Thymus (tissue), 11 donors: Measurements from ENCODE around the gene HSF4. TPM values are rescaled to one million over a fixed set of nuclear protein-coding genes. Genes with fewer than 3 reads are reported as not detected.
A peak's percentile ranks its signal among the peaks of the same experiment; 100 is the strongest.

Source experiments
- DNase-seq, 9 donors: peaks; one replicate each; pipeline ENCODE4 v3.0.0-alpha.2; 2013; ENCODE audit warnings: low spot score in 9 of 9, low read depth in 6 of 9, missing footprints in 1 of 9
- H3K27ac ChIP-seq, 2 donors: one replicate each; pipeline ENCODE4 v1.5.1; 2013; ENCODE audit warnings: control low read depth in 1 of 2, low read depth in 1 of 2, low read length in 1 of 2, mild to moderate bottlenecking in 1 of 2, moderate library complexity in 1 of 2
- H3K27me3 ChIP-seq, 2 donors: one replicate each; pipeline ENCODE4 v1.5.1; 2013; ENCODE audit warnings: low read length in 1 of 2; ENCODE audit not compliant: control insufficient read depth in 2 of 2, insufficient read depth in 1 of 2
- H3K36me3 ChIP-seq, 2 donors: one replicate each; pipeline ENCODE4 v1.5.1; 2013; ENCODE audit warnings: low read length in 1 of 2, mild to moderate bottlenecking in 1 of 2, moderate library complexity in 1 of 2; ENCODE audit not compliant: control insufficient read depth in 2 of 2, insufficient read depth in 2 of 2
- H3K4me1 ChIP-seq, 2 donors: one replicate each; pipeline ENCODE4 v1.5.1; 2013; ENCODE audit warnings: low read length in 2 of 2; ENCODE audit not compliant: control insufficient read depth in 2 of 2, insufficient read depth in 2 of 2
- H3K4me3 ChIP-seq, 2 donors: one replicate each; pipeline ENCODE4 v1.5.1; 2013; ENCODE audit warnings: low read length in 2 of 2, control low read depth in 1 of 2, mild to moderate bottlenecking in 1 of 2
- H3K9me3 ChIP-seq, 2 donors: one replicate each; pipeline ENCODE4 v1.5.1; 2013; ENCODE audit warnings: low read length in 1 of 2, mild to moderate bottlenecking in 1 of 2; ENCODE audit not compliant: control insufficient read depth in 2 of 2, insufficient read depth in 1 of 2
- WGBS: extraction: QIAGEN DNeasy Blood & Tissue Kit; methylation state at CpG from one replicate; pipeline ENCODE4 v1.1.7; 2013; 5-methylcytosine and 5-hydroxymethylcytosine counted together
- polyA plus RNA-seq: library from polyadenylated mRNA; stranded (reverse); fragments of 200-250 nt; gene quantifications from one replicate; pipeline ENCODE4 v1.2.3, GENCODE V29; 2013
- total RNA-seq: library from RNA; stranded (reverse); fragments of 120-200 nt; gene quantifications from one replicate; pipeline ENCODE4 v1.2.4, GENCODE V29; 2013
- donor health status: healthy.

The HSF4 gene
- total and polyA plus RNA-seq, 2 donors, result 4.1 to 50.8 TPM

DNA sequence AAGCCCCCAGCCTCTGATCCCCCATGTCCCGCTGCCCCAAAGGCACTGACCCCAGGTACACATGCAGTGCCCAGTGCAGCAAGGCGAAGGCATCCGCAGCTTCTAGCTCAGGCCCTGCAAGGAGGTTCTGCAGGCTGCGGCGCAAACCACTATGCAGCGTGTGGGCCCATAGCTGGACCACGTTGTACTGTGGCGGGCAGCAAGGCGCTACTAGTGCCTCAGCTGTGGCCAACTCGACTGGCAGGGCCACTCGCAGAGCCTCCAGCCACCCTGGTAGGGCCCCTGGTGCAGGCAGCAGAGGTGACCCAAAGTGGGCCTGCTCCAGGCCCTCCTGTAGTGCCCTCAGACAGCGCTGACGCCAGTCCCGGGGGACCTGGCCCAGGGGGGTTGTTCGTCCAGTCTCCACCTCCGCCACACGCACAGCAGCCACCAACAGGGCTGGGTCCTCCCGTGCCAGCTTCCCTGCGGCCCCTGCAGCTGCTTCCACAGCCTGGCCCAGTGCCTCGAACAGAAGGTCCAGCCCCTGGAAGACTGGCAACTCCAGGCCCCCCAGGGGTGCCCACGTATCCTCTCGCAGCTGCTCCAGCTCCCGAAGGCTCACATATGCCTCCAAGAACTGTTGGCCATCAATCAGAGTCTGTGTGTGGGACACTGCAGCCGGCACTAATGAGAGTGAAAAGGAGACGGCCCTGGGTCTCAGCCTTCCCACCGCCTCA lies 22.8 kb downstream of the HSF4 start:
- WGBS, result 94% methylated on average over 26 of the region's 26 CpGs
- Histone ChIP-seq H3K36me3 (no peaks in the 10 kb centered on the region), H3K4me1 (peaks cover 17 to 30% of the 10 kb centered on the region in 2 donors), H3K9me3 (peaks cover 0 to 3% of the 10 kb centered on the region in 2 donors), H3K27me3 (peaks cover 18 to 49% of the 10 kb centered on the region in 2 donors), H3K27ac (no peak overlapping the region), H3K4me3 (no peak overlapping the region)
- DNase-seq, result no peak

DNA sequence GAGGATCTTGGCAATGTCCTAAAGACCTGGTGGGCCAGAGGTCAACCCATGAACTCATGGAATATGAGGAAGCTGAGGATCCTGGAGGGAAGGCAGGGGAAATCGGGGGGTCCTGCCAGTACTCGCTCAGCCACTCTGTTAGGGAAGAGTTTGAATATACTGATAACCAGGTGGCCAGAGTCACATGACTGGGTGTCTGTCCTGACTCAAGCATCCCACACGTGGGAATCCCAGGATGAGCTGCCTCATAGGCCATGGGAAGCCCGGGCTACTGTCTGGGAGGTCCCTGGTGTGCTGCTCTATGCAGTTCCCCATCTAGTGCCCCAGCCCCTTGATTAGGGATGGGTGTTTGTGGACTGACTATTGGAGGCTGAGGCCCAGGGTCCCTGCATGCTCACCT lies 23.8 kb downstream of the HSF4 start:
- Histone ChIP-seq H3K4me1 (peaks cover 24 to 32% of the 10 kb centered on the region in 2 donors), H3K4me3 (no peak overlapping the region)

DNA sequence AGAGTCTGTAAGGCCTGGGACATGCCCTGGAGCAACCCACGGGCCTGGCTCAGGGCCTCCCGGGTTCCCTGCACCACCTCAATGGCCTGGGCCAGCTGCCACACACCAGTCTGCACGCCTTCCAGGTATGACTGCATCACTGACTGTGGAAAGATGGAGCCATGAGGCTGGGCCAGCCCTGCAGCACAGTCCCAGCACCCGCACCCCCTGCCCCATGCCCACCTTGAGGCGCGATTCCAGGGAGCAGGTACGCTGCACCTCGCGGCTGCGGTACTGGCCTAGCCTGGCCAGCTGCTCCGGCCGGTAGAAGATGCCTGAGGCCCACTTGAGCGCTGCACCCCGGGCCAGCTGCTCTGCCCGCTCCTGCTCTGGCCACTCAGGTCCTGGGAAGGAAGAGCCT lies 24.3 kb downstream of the HSF4 start:
- Histone ChIP-seq H3K27me3 (peaks cover 18 to 49% of the 10 kb centered on the region in 2 donors), H3K27ac (no peak overlapping the region), H3K36me3 (peaks cover 0 to 6% of the 10 kb centered on the region in 2 donors), H3K4me1 (peaks cover 27 to 35% of the 10 kb centered on the region in 2 donors), H3K9me3 (peaks cover 0 to 3% of the 10 kb centered on the region in 2 donors), H3K4me3 (no peak overlapping the region)
- no peak for DNase-seq
- 96% methylated on average over 15 of the region's 15 CpGs for WGBS

More for the DNA sequence above, 23.8 kb downstream of the HSF4 start:
- no peak for DNase-seq
- H3K36me3 ChIP-seq, result peaks cover 0 to 1% of the 10 kb centered on the region in 2 donors
- peaks cover 0 to 3% of the 10 kb centered on the region in 2 donors for H3K9me3 ChIP-seq
- peaks cover 18 to 49% of the 10 kb centered on the region in 2 donors for H3K27me3 ChIP-seq
- 91% methylated on average over 4 of the region's 4 CpGs for WGBS
- no peak overlapping the region for H3K27ac ChIP-seq

DNA sequence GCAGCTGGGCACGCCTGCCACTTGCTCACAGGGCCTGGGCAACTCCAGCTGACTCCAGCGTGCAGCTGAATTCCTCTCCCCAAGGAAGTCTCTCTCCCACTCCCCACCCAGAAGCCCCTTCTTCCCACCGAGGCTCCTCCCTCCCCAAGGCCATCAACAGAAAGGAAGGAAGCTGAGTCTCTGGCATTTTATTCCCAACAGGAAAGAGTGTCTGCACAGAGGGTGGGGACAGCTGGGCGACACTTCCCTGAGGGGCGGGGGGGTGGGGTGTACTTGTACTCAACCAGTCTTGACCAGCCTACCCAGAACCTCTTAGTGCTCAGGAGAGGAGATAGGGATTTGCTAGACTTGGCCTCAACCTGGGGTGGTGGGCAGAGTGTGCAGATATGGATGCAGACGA lies 25.5 kb downstream of the HSF4 start, which contains the start of gene EXOC3L1:
Gene EXOC3L1 (minus strand): TSS at position 96 of the 400 bp plus-strand sequence. CDS start 460 bp downstream, outside the sequence.
- Histone ChIP-seq H3K27ac (no peak within 1 kb of the TSS), H3K4me3 (no peak within 1 kb of the TSS), H3K27me3 (peaks cover 12 to 37% of the 10 kb centered on the region in 2 donors), H3K9me3 (no peaks in the 10 kb centered on the region), H3K4me1 (peaks cover 21 to 27% of the 10 kb centered on the region in 2 donors), H3K36me3 (peaks cover 10 to 18% of the 10 kb centered on the region in 2 donors)
- DNase-seq, result no peak
- 72% methylated on average over 6 of the region's 6 CpGs for WGBS

DNA sequence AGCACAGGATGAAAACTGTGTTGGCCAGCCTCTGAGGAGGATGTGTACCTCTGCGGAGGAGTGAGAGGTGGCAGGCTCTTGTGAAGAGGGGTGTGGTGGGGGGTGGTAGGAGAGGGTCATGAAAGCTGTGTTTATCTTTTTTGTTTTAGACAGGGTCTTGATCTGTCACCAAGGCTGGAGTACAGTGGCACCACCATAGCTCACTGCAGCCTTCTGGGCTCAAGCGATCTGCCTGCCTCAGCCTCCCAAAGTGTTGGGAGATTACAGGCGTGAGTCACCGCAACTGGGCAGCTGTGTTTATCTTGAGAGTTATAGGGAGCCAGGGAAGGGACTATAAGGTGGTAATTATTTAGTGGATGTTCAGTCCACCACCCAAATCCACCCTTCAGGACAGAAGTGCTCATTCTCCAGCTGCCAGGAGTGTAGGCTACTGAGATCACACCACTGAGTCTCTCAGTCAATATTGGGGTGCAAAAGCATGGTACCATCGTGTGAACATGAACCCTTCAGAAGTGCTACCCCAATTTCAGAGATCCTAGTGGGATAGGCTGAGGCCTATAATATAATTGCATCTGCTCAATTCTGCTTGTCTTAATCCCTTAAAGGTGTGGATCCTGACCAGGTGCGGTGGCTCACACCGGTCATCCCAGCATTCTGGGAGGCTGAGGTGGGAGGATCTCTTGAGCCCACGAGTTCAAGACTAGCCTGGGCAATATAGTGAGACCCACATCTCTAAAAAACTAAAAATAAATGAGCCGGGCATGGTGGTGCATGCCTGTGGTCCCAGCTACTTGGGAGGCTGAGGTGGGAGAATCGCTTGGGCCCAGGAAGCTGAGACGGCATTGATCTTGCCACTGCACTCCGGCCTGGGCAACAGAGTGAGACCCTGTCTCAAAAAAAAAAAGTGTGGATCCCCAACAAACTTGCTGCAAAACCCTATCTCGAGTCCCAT lies 26.2 kb downstream of the HSF4 start:
- Histone ChIP-seq H3K4me1 (peaks cover 19 to 21% of the 10 kb centered on the region in 2 donors), H3K27ac (no peak overlapping the region), H3K27me3 (peaks cover 6 to 30% of the 10 kb centered on the region in 2 donors), H3K4me3 (no peak overlapping the region), H3K9me3 (no peaks in the 10 kb centered on the region), H3K36me3 (peaks cover 16 to 25% of the 10 kb centered on the region in 2 donors)
- DNase-seq, result no peak
- 96% methylated on average over 13 of the region's 13 CpGs for WGBS

DNA sequence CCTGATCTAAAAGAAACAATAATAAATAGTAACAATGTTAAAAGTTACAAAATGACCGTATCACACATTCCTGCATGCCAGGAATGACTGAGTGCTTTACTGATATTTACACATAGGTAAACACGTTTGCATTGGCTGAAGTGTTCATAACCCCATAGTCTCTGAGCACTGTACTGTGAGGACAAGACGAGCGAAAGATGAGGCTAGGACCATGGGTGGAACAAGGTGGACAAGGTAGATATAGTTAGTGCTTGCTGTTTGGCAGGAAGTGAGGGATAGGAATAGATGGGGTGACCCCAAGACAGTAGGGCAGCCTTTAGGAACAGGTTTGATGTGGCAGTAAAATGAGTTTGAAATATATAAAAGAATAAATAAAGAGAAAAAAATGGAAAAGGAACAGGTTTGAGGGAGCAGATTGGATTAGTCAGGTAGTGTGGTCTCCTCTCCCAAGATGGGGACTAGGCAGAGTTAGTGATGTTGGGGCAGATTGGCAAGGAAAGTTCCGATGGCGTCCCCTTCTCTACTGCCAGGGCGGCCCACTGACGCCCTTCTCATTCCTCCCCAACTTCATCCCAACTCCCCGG lies 27.0 kb downstream of the HSF4 start:
- 40% methylated on average over 9 of the region's 9 CpGs for WGBS
- Histone ChIP-seq H3K27me3 (peaks cover 0 to 22% of the 10 kb centered on the region in 2 donors), H3K4me1 (peaks cover 19 to 21% of the 10 kb centered on the region in 2 donors), H3K27ac (no peak overlapping the region), H3K9me3 (no peaks in the 10 kb centered on the region), H3K4me3 (peak overlapping the region; percentile 89 to 97), H3K36me3 (peaks cover 23 to 33% of the 10 kb centered on the region in 2 donors)
- DNase-seq, result no peak

DNA sequence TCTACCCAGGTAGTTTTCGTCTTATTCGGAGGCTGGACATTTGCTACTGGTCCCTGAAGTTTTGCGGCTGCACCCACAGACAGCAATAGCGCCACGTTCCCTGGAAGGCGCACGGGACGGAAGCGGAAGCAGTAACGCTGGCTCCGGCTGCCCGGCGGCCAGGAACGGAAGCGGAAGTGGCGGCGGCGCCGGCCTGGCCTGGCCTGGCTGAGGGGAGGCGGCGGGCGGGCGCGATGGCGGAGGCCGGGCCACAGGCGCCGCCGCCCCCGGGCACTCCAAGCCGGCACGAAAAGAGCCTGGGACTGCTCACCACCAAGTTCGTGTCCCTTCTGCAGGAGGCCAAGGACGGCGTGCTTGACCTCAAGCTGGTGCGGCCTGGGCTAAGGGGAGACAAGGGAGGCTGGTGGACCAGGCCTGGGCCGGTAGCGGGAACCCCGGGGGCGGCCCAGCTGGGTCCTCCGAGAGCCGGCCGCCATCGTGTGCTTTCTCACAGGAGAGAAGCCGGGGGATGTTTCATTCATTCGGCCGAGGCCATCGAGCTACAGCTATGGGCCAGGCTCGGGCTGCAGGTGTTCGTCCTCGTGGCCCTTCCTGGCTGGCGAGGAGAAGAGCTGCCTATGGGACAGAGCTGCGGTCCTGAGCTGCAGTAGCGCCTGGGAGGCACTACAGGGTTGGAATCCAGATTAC lies 27.6 kb downstream of the HSF4 start, which contains the start of gene E2F4:
Gene E2F4 (plus strand): TSS at position 161 of the 687 bp plus-strand sequence. CDS start 73 bp downstream, at position 234.
- under 1% methylated on average over 54 of the region's 54 CpGs for WGBS
- peaks cover 0 to 16% of the 10 kb centered on the region in 2 donors for H3K27me3 ChIP-seq
- peak within 1 kb of the TSS; percentile 43 to 64 for H3K27ac ChIP-seq
- H3K4me1 ChIP-seq, result peaks cover 19 to 21% of the 10 kb centered on the region in 2 donors
- no peaks in the 10 kb centered on the region for H3K9me3 ChIP-seq
- H3K4me3 ChIP-seq, result peak within 1 kb of the TSS; percentile 89 to 97
- H3K36me3 ChIP-seq, result peaks cover 29 to 39% of the 10 kb centered on the region in 2 donors
- DNase-seq, result peak; percentile 70 to 93 (median 81)

DNA sequence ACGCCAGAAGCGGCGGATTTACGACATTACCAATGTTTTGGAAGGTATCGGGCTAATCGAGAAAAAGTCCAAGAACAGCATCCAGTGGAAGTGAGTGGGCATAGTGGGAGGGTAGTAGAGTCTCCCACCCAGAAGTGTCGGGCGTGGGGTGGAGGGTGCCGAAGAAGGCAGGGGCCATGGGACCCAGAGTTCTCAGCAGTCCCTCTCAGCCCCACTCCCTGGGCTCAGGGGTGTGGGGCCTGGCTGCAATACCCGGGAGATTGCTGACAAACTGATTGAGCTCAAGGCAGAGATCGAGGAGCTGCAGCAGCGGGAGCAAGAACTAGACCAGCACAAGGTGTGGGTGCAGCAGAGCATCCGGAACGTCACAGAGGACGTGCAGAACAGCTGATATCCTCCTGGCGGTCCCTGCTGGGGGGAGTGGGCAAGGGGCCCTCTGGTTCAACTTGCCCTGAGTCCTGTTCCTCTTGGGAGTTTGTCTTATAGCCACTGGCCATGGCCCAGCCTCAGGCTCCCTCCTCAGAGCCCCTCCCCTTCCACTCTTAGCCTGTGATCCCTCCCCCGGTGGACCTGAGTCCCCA lies 28.3 kb downstream of the HSF4 start:
- Histone ChIP-seq H3K36me3 (peaks cover 36 to 46% of the 10 kb centered on the region in 2 donors), H3K4me1 (peaks cover 19 to 21% of the 10 kb centered on the region in 2 donors), H3K4me3 (peak overlapping the region; percentile 89 to 97), H3K27me3 (peaks cover 0 to 10% of the 10 kb centered on the region in 2 donors), H3K9me3 (no peaks in the 10 kb centered on the region), H3K27ac (no peak overlapping the region)
- DNase-seq, result no peak
- WGBS, result 50% methylated on average over 17 of the region's 17 CpGs
